GM12864 (cell line): ENCODE results near the gene CRYBB1.

ENCODE experiments used
- DNase-seq: peaks from one replicate; pipeline ENCODE4 v3.0.0-alpha.2; 2011; ENCODE audit warnings: low read depth
- H3K4me3 ChIP-seq: 2 replicates; pipeline ENCODE4 v1.5.1; 2011; ENCODE audit warnings: mild to moderate bottlenecking, low read depth, low read length, control low read depth
- TF ChIP-seq, protein P1 (sequence below): IDR thresholded peaks from 2 replicates; pipeline ENCODE4 v1.5.1; 2011; ENCODE audit warnings: low read depth, mild to moderate bottlenecking, moderate library complexity, low read length, control low read depth, inconsistent platforms; ENCODE audit errors: missing control alignments

CRYBB1 gene

DNA sequence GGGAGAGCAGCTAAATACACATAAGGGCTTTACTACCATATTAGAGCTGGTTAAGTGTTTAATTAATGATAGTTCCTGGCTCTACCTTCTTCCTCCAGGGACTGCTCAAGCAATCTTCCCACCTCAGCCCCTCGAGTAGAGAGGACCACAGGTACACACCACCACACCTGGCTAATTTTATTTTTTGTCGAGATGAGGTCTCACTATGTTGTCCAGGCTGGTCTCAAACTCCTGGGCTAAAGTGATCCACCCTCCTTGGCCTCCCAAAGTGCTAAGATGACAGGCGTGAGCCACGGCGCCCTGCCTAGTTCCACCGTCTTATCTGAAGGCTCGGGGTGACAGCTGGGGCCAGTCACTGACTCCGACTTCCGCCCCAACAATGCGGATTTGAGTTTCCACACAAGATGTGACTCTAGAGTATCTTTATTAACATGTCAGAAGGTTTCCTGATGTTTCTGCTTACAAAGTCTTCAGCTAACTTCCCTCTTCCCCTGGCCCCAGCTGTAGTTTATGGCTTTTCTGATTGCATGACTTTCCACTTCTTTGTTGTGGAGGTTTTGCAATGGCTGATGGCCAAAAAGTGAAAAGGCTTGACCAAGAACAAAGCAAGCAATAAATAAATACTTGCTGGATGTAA lies 44.7 kb downstream of the CRYBB1 start:
- TF ChIP-seq, protein P1, sequence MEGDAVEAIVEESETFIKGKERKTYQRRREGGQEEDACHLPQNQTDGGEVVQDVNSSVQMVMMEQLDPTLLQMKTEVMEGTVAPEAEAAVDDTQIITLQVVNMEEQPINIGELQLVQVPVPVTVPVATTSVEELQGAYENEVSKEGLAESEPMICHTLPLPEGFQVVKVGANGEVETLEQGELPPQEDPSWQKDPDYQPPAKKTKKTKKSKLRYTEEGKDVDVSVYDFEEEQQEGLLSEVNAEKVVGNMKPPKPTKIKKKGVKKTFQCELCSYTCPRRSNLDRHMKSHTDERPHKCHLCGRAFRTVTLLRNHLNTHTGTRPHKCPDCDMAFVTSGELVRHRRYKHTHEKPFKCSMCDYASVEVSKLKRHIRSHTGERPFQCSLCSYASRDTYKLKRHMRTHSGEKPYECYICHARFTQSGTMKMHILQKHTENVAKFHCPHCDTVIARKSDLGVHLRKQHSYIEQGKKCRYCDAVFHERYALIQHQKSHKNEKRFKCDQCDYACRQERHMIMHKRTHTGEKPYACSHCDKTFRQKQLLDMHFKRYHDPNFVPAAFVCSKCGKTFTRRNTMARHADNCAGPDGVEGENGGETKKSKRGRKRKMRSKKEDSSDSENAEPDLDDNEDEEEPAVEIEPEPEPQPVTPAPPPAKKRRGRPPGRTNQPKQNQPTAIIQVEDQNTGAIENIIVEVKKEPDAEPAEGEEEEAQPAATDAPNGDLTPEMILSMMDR = no peak
- H3K4me3 ChIP-seq = no peak overlapping the region
- DNase-seq = no peak

DNA sequence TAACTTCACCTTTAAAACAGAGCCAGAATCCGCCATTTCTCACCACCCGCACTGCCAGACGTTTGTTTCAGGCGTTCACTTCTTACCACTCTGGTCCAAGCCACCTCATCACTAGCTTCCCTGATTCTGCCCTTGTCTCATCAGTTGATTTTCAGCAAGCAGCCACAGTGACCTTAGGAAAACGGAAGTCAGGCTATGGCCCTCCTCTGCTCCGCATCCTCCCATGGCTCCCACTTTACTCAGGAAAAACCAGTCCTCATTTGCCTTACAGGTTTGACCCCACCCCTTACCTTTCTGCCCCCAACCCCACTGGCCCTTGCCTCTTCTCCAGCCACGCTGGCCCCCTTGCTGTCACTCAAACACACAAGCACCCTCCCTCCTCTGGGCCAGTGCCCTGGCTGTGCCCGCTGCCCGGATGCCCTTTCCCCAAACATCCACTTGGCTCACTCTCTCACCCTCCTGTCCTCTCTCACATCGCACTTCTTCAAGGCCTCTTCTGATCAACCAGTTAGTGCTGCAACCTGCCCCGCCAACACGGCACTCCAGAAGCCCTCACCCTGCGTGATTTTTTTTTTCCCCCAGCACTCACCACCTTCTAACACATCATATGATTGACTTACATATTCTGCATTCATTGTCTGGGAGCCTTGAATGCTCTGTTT lies 46.8 kb downstream of the CRYBB1 start:
- no peak for DNase-seq
- no peak overlapping the region for H3K4me3 ChIP-seq
- TF ChIP-seq, protein P1 = no peak

DNA sequence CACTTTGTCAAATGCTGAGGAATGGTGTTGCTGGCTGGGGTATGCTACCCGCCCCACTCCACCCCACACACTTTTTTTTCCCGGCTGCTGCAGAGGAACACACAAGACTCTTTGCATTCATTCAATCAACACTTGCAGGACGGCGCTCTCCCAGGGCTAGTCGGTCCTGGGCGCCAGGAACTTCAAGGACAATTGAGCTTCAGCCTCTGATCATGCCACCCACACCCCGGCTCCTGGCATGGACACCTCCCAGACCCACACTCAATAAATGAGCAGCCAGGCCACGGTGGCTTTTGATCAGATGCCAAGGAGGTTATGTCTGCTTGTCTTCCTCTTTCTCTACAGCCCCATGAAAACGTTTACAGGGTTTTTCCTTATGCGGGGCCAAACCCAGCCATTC lies 47.7 kb downstream of the CRYBB1 start:
- no peak overlapping the region for H3K4me3 ChIP-seq
- TF ChIP-seq, protein P1 = no peak
- no peak for DNase-seq

DNA sequence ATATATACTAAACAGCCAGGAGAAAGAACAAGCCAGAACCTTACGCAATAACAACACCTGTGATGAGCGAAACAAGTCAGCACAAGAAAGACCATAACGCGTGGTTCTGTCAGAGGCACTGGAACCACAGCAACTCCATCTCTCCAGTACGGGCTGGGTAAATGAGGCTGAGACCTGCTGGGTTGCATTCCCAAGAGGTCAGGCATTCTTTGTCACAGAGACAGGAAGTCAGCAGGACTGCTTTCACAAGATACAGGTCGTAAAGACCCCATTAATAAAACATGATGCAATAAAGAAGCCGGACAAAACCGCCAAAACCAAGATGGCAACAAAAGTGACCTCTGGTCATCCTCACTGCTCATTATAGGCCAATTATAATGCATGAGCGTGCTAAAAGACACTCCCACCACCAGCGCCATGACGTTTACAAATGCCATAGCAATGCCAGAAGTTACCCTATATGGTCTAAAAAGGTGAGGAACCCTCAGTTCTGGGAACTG lies 49.6 kb downstream of the CRYBB1 start:
- TF ChIP-seq, protein P1 = no peak
- no peak for DNase-seq
- H3K4me3 ChIP-seq = no peak overlapping the region

DNA sequence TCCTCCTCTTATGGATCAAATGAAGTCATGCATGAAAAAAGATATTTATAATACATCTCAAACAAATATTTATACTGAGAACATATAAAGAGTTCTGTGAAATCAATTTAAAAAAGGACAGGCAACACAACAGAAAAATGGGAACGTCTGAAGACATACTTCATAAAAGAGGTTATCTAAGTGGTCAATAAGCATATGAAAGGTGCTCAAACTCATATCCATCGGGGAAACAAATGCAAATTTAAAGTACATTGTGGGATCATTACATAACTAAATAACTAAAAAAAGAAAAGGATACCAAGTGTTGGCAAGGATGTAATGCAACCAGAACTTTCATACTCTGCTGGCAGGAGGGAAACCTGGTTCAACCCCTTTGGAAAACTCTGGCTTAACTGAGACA lies 50.2 kb downstream of the CRYBB1 start:
- DNase-seq = no peak
- H3K4me3 ChIP-seq = no peak overlapping the region
- TF ChIP-seq, protein P1 = no peak

DNA sequence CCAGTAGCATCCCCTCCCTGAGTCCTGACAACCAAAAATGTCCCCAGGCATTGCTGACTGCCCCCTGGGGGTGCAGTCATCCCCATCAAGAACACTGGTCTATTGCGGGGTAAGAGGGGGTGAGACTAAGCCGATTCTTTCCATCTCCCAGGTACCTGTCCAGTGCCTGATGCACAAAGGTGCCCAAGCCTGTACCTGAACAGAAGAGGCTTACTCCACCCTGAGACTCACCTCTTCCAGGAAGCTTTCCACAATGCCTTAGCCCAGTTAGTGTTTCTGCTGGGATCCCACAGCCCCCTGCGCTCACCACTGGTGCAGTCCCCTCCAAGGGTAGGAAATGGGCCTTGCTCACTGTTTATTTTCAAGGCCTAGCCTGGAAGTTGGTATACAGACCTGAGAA lies 50.8 kb downstream of the CRYBB1 start:
- TF ChIP-seq, protein P1 = no peak
- DNase-seq = no peak
- no peak overlapping the region for H3K4me3 ChIP-seq
